Epidermal melanocyte (primary cell): ENCODE measurements around the gene SLC25A41.
"Not testable (repeated sequence)": the region's sequence is repeated elsewhere in the genome, so short reads cannot be mapped to it uniquely, and the experiment has no call there.

Experiments used
- DNase-seq: peaks from one replicate; pipeline ENCODE4 v3.0.0; 2011; ENCODE audit warnings: low spot score; ENCODE audit not compliant: insufficient read length

SLC25A41 gene

GRCh38 chr19:6412061-6412446 is 21.5 kb downstream of the SLC25A41 start:
- DNase-seq, result peak; percentile 11

DNA sequence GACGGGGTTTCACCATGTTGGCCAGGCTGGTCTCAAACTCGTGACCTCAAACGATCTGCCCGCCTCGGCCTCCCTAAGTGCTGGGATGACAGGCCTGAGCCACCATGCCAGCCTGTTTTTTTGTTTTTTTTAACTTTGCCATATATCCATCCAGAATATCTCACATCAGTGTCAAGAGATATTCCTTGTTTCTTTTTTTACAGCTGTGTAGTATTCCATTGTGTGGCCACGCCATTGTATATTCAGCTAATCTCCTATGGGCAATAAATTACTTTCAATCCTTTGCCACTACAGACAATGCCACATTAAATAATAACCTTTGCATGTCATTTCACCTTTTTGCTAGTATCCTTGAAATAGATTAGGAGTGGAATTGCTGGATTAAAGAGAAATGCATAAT is 24.2 kb downstream of the SLC25A41 start:
- no peak for DNase-seq

DNA sequence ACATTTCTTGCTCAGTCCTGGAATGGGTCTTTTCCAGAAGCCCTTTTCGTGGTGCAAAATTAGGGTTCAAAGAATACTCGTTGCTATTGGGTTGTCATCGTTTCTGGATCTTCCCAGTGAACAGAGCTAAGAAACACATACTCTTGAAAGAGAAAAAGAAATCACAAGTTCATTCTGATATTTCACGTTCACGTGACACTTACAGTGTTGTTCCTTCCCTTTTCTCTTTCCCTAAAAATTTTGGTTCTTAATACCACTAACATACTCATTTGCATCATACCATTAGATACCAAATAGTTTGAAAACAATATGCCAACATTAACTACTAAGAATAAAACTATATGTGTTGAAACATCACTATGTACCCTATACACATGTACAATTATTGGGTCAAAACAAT is 27.2 kb downstream of the SLC25A41 start:
- no peak for DNase-seq

- no peak for DNase-seq
Measured at GRCh38 chr19:6402837-6403608, 30.5 kb downstream of the SLC25A41 start.

- no peak for DNase-seq
Measured at GRCh38 chr19:6402058-6402457, 31.5 kb downstream of the SLC25A41 start.

- not testable (repeated sequence) for DNase-seq
Measured at GRCh38 chr19:6400062-6400944, 33.3 kb downstream of the SLC25A41 start.

DNA sequence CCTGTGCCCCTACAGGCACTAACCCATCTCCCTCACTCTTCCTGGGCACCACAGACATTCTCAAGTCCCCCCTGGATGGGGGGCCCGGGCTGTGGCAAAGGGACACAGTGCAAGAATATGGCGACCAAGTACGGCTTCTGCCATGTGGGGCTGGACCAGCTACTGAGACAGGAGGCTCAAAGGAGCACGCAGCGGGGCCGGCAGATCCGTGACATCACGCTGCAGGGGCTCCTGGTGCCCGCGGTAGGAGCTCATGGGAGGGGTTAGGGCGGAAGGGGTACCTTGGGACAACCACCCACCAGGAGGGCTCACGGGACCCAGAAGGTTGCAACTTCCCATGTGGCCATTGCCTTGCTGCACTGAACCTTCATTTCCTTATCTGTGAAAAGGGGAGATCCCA is 37.3 kb downstream of the SLC25A41 start:
- DNase-seq, result no peak

GRCh38 chr19:6394831-6395230 is 38.7 kb downstream of the SLC25A41 start:
- DNase-seq, result no peak

GRCh38 chr19:6393983-6394412 is 39.6 kb downstream of the SLC25A41 start:
- no peak for DNase-seq

GRCh38 chr19:6393074-6393982 is 40.2 kb downstream of the SLC25A41 start, which contains the start of gene GTF2F1:
TSS of gene GTF2F1 (minus strand) at chr19:6393164. CDS start at chr19:6392995, 169 bp downstream.
- peak; percentile 96 for DNase-seq

DNA sequence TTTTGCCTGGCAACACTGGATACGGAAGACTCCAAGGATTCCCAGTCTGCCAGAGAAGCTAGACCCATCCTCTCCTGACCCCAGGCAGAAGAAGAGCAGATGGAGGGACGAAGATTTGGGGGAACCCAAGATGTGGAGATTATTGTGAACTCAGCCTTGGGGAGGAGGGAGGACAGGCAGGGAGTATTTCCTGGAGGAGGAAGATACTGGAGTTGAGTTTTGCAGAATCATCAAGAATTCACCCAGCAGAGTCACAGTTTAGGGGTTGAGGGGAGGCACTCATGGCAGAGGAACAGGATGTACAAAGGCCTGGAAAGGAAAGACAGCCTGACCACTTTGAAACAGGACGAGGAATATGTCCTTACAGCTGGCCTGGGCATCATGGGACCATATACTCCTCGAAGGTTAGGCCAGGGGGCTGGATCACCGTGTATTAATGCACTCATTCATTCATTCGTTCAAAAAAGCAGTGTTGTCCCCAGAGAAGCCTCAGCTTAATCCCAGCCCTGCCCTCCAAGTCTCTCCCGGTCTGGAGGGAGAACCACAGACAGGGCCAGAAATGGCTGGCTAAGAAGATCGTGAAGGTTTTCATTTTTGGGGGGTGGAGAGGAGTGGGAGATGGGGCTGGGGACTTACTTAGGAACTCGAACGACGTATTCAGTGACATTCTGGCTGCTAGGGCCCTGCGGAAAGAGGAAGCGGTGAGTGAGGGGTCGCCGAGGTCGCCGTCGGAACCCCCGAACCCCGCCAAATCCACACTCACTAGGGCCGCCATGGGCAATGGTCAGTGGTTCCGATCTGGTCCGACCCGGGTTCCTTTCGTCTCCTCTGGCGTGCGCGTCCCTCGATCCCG is 41.1 kb downstream of the SLC25A41 start:
- DNase-seq, result no peak

DNA sequence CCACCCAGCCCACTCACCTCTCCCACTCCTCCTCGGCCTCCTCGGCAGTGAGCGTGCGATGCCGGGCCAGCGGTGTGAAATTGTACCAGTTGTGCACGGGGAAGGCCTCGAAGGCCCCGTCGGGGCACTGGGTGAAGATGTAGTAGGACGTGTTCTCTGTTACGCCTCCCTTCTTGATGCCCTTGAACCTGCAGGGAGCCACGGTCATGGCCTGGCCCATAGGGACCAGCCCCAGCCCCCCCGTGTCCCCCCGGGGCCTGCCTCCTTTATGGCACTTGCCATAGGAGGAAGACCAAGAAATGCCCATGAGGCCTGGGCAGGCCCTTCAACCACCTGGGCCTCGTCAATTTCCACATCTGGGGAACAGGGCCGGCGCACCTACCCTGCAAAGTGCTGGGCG is 46.2 kb downstream of the SLC25A41 start:
- DNase-seq, result no peak

DNA sequence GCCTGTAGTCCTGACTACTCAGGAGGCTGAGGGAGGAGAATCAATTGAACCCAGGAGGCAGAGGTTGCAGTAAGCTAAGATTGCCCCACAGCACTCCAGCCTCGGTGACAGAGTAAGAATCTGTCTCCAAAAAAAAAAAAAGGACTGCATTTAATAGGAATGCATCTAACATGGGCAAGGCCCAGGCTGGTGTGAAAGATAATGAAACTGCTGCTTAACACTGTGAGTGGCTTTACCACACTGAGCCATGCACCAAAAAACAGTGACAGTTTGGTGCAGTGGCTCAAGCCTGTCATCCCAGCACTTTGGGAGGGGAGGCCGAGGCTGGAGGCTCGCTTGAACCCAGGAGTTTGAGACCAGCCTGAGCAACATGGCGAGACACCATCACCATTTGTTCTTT is 49.2 kb downstream of the SLC25A41 start:
- no peak for DNase-seq

- no peak for DNase-seq
Measured at GRCh38 chr19:6383188-6383587, 50.4 kb downstream of the SLC25A41 start.

GRCh38 chr19:6381030-6381750 is 52.4 kb downstream of the SLC25A41 start:
- DNase-seq, result no peak

DNA sequence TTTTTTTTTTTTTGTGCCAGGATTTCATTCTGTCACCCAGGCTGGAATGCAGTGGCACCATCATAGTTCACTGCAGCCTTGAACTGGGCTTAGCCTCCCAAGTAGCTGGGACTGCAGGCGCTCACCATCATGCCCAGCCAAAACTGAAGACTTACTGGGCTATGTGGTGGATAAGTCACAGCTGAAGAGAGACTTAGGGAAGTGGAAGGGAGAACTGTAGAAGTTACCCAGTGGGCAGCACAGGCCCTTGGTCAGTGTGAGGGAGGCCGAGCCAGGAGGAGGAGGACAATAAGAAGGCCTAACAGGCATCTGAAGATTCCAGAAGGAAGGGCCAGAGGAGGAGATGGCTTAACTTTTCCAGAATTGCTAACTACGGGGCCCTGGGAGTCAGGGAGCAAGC is 53.8 kb downstream of the SLC25A41 start:
- no peak for DNase-seq

- no peak for DNase-seq
Measured at GRCh38 chr19:6378486-6378885, 55.1 kb downstream of the SLC25A41 start.

DNA sequence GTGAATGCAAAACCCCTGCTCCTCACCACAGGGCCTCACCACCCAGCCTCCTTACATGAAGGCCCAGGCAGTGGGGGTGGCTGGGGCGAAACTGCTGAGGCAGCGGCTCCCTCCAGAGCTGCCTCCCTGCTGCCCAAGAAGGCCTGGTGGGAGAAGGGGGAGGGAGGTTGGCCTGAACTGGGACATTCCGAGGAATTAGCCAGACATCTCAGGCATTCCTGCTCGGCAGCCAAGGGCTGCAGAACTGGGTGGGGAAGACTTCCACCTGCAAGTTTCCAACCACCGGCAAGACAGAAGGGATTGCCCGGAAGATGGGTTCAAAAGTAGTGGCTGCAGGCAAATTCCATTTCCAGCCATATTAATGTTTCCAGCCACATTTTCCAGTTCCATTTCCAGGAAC is 55.5 kb downstream of the SLC25A41 start:
- DNase-seq, result no peak

- no peak for DNase-seq
Measured at GRCh38 chr19:6376512-6377190, 56.9 kb downstream of the SLC25A41 start.
